GM19397 (cell line): ENCODE data around the gene PACRG.
"Not testable (repeated sequence)": the region's sequence is repeated elsewhere in the genome, so short reads cannot be mapped to it uniquely, and the experiment has no call there.

Source experiments
- ATAC-seq: cut with Tn5 transposase; IDR thresholded peaks from one replicate; pipeline ENCODE4 v1.9.1; 2021; ENCODE audit warnings: mild to moderate bottlenecking, moderate library complexity; ENCODE audit not compliant: unreplicated experiment

Gene PACRG

DNA sequence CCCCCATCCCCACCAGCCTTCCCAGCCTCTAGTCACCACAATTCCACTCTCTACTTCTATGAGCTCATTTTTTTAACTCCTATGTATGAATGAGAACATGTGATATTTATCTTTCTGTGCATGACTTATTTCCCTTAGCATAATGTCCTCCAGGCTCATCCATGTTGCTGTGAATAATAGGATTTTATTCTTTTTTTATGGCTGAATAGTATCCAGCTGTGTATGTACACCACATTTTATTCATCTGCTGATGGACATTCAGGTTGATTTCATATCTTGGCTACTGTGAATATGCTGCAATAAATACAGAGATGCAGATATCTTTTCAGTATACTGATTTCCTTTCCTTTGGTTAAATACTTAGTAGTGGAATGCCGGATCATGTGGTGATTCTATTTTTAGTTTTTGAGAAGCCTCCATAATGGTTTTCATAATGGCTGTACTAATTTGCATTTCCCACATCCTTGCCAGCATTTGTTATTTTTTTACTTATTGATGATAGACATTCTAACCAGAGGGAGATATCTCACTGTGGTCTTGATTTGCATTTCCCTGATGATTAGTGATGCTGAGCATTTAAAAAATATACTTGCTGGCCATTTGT lies 194.9 kb downstream of the PACRG start:
- ATAC-seq, result no peak

DNA sequence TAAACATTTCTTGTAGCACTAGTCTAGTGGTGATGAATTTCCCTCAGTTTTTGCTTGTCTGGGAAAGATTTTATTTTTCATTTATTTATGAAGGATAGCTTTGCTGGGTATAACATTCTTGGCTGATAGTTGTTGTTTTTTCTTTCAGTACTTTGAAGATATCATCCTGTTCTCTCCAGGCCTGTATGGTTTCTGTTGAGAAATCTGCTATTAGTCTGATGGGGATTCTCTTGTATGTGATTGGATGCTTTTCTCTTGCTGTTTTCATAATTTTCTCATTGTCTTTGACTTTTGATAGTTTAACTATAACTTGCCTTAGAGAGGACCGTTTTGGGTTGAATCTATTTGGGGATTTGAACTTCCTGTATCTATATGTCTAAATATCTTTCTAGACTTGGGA lies 207.1 kb downstream of the PACRG start:
- no peak for ATAC-seq

DNA sequence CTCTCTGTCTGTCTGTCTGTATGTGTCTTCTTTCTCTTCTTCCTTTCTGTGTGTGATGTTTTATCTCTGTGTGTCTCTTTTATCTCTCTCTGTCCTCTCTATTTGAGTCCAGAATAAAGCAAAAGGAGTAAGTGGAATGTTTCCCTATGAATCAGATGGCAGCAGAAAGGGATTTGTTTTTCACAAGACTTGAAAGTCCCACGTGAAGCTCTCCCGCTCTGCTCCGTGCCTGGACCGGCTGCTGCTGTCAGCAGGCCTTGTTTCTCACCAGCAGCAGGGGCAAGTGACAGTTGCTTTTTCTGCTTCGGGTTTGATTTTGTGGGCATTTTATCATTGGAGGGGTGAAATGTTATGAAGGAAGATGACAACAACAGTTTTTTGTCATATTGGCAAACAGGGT lies 212.7 kb downstream of the PACRG start:
- ATAC-seq, result no peak

DNA sequence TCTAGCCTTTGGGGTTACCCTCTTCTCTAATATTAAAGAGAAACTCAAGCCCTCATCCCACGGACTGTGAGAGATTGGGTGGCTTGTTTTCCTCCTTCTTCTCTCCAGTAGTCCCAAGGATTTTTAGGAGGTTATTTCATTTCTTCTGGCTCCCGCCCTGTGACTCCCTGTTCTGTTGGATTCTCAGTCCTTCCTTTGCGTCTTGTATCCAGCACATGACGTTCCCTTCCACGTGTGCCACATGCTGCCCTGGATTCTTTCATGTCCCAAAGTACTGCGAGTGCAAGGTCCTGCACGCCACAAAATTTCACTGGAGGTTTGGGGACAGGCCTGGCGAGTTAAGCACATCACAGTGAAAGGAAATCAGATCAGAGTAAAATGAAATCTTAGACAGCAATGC lies 213.4 kb downstream of the PACRG start:
- no peak for ATAC-seq

DNA sequence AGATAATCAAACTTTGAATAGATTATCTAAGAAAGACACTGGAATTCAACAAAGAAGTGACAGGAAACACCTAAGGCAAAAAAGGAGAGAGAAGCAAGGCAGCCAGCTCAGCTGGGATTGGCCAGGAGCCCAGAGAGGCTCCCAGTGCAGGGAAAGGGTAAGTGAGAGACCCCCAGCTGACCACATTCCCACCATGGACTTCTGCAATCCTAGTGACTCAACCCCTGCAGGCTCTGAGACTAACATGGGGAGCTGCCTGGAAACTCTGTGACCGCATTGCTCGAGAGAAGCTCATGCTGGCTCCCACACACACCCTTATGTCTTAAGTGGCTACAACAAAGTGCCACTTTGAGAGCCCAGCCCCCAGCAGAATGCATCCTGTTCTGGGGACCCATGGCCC lies 215.1 kb downstream of the PACRG start:
- no peak for ATAC-seq

DNA sequence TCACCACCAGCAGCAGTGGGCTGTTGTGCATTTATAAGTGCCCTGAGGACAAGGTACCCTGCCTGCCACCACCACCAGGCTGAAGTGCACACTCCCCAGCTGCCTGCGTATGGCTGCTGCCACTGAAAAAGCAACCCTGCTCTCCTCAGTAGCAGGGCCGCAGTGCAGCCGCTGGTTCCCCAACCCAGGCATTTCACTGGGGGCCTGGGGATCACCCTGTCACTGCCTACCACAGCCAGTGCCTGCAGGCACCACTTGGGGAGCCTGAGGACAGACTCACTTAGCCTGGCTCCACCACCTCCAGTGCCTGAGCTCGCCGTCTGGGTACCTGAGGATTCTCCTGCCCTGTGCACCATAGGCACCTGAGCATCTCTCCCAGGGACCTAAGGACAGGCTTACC lies 215.6 kb downstream of the PACRG start:
- no peak for ATAC-seq

DNA sequence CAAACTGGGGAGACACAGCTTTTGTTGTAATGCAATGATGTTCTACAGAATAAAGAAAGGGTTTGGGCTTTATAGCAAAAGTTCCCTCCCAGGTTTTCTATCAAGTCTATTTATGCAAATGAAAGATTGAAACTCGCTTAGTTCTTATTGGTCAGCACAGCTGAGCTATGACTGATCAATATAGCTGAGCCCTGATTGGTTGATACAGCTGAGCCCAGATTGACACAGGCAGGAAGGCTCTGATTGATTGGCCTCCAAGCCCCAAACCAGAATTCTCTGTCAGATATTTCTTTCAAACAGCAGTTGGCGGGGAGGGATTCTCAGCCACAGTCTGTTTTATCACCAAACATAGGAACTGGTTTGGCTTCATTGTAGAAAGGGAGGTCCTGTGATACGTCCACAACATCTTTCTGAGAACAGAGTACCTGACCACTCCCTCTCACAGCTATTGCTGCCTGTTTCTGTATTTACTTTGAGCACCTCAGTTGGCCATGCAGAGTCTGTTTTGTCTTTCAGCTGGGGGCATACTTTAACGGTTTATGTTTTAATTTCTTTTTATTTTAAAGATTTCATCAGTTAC lies 223.5 kb downstream of the PACRG start:
- ATAC-seq, result no peak

DNA sequence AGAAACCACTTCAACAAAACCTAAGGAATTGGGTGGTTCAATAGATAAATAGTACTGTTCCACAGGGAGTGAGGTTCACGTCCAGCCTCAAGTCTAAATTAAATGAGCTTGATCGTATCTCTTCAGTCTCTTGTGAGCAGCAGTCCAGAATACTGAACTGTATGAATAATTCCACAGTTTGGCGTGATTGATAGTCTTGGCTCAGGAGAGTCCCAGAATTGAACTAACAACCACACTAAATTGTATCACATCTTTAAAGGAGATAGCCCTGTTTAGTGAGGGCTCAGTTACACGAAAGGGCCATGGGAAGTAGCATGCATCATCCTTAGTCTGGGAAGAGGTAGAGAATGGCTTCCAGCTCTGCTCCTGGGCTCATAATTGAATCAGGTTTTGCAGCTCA lies 224.6 kb downstream of the PACRG start:
- no peak for ATAC-seq

DNA sequence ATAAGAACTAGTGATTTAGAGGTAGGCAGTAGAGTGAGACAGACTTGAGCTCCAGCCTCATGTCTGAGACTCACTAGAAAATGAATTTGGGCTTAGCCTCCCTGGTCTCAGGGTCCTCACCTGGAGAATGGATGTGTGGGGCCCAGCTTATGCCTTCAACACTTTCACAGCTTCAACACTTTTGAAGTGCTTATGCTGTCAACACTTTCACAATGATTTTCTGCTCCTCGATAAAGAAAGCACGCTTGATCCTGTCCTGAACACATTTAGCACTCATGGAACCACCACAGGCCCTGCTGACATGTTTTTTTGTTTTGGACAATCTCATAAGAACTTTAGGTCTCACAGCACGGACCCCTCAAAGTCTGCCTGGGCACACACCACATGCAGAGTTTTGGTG lies 229.3 kb downstream of the PACRG start:
- no peak for ATAC-seq

DNA sequence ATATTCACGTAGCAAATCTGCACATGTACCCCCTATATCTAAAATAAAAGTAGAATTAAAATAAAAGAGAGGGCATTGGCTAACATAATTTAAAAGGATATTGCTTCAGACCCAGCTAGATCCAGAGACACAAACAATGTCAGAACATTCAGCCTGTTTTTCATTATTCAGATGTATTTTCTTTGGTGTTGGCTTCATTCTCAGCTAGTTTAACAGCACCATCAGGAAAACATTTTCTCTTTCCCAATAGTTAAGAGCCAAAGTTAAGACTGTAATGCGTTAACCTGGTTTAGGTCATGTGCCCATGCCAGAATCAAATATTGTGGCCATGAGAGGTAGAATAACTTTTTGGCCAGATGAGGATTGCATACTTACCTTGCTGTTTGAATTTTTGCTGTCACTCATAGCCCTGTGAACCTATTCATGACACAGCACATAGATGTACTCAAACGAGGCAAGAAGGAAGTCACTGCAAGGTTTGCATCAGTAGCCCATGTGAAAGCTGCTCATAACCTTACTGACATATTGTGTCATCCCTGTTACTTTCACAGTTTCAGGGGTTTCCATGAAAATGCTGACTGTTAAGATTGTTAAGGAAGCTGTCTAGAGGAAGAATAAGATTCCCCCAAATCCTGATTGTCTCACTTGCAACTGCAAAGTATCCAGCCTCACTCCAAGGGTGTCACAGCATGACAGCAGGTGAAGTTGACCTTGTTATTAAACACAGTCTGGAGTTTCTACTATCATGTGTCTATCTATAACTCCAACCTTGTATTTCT lies 233.1 kb downstream of the PACRG start:
- no peak for ATAC-seq

DNA sequence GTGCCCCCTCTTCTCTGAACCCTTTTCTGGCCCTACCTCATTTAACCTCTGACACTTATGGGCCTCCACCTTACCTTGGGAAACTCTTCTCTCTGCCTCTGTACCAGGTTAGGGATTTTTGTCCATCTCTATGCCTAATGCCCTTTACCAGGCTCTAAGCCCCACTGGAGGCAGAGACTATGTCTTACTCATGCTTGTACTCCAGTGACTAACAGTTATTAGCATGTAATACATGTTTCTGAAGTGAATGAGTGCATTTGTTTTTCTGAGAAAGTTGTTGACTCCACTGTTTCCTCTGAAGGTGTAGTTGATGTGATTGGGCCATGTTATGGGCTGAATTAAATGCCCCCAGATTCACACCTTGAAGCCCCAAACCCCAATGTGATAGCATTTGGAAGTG lies 234.3 kb downstream of the PACRG start:
- ATAC-seq, result no peak

DNA sequence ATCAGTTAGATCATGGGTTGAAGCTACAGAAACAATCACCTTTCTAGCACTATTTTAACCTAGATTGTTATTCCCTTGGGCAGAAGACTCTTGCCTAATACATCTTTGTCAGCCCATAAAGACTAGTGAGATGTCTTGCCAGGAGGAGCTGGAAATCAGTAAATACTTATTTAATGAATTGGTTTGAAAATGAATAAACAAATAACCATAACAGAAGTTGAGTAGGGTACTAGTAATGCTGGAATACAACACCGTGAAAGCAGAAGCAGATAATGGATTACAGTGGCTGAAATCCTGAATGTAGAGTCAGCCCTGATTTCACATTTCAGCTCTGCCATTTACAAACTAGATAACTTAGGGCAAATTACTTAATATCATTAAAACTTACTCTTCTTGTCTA lies 236.1 kb downstream of the PACRG start:
- ATAC-seq, result no peak

DNA sequence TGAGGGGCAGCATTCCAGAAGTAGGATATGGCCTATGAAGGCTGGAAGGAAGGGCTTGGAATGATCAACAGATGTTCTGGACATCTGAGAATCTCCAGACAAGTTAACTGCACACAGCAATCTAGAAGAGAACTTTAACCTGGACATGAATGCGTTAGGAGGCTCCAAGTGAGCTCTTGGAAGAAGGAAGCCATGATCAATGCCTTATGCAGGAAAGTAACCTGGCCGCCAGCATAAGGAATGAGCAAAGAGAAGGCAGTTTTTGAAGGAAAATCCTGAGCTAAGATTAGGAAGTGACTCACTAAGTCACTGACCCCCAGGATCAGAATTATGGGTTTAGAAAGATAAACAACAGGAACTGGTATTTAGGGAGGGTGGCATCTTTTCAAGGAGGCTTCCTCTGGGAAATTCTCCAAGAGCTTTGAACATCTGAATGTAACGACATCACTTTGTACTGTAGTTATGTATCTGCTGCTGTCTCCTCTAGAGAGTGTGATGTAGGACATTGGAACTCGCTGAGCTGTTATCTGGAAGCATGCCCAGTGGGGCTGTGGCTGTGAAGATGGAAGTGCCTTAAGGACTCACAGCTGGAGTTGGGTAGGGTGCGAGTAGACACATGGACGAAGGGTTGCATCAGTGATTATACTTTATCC lies 236.8 kb downstream of the PACRG start:
- ATAC-seq, result no peak

DNA sequence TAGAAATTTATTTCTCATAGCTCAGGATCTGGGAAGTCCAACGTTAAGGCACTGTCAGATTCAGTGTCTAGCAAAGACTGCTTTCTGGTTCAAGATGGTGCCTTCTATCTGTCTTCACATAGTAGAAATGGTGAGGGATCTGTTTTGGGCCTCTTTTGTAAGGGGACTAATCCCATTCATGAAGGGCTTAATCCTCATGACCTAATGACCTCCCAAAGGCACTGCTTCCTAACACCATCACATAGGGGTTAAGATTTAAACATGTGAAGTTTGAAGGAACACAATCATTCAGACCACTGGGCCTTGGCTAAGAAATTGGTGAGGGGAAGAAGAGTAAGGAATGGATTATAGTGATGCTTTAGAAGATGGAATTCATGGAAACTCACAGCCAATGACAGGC lies 237.6 kb downstream of the PACRG start:
- ATAC-seq, result no peak

DNA sequence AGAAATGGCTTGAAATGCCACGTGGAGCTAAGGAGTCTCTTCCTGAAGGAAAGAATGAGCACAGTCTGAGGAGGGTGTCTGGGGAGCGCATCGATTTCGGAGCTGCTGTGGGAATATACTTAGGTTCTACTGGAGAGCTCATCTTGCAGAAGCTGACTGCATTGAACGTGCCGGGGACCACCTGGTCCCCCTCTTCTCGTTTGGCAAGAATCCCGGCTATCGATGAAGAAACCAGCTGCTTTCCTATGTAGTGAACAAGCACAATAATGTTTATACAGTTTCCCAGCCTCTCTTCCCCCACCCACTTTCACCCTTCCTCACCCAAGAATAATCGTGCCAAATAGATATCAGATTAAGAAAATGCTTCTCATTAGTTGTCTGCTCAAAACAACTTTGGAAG lies 242.5 kb downstream of the PACRG start:
- no peak for ATAC-seq

DNA sequence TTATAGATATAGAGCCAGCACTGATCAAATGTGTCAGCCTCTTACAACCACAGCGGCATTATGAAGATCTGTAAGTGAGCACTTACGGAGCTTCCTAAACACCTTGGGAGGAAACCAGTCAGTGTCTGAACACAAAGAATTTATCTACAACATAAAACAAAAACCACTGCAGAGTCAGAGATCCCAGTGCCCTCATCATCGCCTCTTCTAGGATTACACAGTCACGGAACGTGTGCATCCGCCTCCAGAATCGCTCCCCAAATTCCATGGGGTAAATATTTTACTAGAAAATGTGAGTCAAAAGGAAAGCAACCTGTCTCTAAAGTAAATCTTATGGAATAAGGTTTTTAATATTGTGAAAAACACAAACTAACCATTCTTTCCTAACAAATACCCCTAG lies 243.6 kb downstream of the PACRG start:
- ATAC-seq, result no peak

DNA sequence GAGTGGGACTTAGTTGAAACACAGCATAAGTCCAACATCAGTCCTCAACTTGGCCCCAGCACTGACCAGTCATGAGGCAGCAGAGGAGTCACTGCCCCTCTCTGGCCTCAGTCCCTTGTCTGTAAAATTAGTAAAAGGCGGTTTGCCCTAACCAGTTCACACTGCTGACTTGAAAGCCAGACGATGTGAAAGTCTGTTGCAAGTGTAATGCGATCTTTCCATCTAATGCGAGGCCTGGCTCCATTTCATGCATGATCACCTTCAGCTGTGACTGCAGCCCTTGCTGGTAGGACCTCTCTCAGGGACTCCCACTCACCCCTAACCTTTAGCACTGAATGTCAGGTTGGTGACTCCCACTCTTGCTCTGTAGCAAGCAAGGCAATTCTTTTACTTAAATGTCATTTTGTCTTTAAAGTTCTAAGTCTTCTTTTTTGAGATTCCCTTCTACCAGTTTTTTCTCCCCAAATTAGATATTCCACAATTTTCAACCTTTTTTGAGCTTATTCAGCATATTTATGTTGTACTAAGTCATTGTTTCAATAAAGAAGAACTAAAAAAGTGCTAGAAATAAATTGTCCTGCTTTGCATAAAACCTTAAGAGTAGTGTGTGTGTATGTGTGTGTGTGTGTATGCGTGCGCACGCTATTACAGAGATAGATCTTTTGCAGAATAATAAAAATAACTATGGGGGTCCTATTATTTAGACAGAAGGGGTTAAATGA lies 245.5 kb downstream of the PACRG start:
- no peak for ATAC-seq

DNA sequence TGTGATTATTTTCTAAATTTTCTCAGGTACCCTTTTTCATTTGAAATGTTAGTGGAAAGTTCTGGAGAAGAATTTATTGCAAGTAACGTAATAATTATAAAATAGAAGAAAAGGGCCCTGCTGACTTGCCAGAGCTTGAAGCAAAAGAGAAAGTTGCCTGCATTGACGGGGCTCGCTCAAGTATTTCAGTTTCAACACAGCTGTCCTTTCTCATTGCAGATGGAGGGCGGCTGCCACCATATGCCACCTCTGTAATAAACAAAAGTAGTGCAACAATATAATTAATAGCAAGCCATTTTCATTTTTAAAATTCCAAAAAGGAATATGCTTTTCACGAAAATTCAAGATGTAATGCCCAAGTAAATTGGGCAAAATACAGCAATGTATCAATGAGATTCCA lies 246.2 kb downstream of the PACRG start:
- no peak for ATAC-seq

DNA sequence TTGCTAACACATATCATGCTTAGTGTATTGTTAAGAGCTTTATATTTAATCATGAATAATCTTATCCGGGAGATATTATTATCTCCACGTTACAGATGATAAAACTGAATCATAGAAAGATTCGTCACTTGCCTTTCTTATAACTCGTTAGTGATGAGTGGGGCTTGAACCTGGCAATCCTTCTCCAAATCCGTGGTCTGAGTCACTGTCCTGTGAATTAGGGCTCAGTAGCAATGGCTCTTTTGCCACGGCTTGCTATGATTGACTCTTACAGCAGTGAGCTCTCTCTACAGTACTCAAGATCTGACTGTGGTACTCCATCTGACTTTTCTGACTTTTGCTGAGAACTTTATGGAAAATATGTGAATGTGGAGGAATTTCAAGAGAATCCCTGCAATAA lies 246.9 kb downstream of the PACRG start:
- ATAC-seq, result no peak

DNA sequence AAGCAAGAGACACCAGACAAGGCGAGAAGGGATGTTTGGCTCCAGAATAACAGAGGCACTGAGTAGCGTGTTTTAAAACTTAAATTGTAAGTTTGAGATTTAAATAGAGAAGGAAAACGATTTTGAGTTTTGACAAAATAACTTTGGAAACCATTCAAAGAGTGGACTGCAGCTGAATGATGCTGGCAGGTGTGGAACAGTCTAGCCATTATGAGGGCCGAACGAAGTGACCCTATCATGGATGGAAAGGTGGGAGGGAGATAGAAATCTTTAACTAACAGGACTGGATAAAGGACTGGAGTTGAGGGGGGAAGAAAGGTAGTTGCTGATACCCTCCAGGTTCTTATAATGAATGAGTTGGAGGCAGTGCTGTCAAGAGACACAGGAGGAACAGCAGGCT lies 248.4 kb downstream of the PACRG start:
- no peak for ATAC-seq

DNA sequence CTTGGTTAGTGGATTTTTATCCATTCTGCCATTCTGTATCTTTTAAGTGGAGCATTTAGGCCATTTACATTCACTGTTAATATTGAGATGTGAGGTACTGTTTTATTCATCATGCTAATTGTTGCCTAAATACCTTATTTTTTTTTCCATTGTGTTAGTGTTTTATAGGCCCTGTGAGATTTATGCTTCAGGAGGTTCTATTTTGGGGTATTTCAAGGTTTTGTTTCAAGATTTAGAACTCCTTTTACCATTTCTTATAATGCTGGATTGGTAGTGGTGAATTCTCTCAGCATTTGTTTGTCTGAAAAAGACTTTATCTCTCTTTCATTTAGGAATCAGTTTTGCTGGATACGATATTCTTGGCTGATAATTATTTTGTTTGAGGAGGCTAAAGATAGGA lies 255.5 kb downstream of the PACRG start:
- not testable (repeated sequence) for ATAC-seq
